Astrocyte of the cerebellum (primary cell): ENCODE measurements around the gene ATXN1.
A peak's percentile ranks its signal among the peaks of the same experiment; 100 is the strongest.

Source experiments
- DNase-seq: peaks from one replicate; pipeline ENCODE4 v3.0.0-alpha.2; 2011; ENCODE audit warnings: low read depth
- H3K4me3 ChIP-seq: 2 replicates; pipeline ENCODE4 v1.5.1; 2011; ENCODE audit warnings: mild to moderate bottlenecking, low read depth, low read length, moderate library complexity
- CTCF ChIP-seq: IDR thresholded peaks from 2 replicates; pipeline ENCODE4 v1.5.1; 2012; ENCODE audit warnings: low read length, low read depth, moderate library complexity, mild to moderate bottlenecking; ENCODE audit errors: missing control alignments
- in situ Hi-C: cut with HindIII; loops from 2 replicates; pipeline ENCODE4 v1.10.0; 2017; ENCODE audit warnings: low sequenced_read_pairs

The ATXN1 gene

GRCh38 chr6:16773362-16773761 is 12.1 kb upstream of the ATXN1 start:
- H3K4me3 ChIP-seq: no peak overlapping the region
- no peak for DNase-seq
- in situ Hi-C loops: loop anchor here (25.0 kb wide), 1 partner anchor 261 kb away; no protein-coding TSS in a partner anchor
- TF ChIP-seq CTCF: no peak

- H3K4me3 ChIP-seq: no peak overlapping the region
- no peak for DNase-seq
- in situ Hi-C loops: loop anchor here (25.0 kb wide), 1 partner anchor 259 kb away; no protein-coding TSS in a partner anchor
- peak; percentile 81 for TF ChIP-seq CTCF
Measured at GRCh38 chr6:16770701-16771569, 9.7 kb upstream of the ATXN1 start.

- H3K4me3 ChIP-seq: no peak overlapping the region
- in situ Hi-C loops: loop anchor here (10.0 to 25.0 kb wide), 2 partner anchors 185 to 258 kb away; no protein-coding TSS in a partner anchor
- TF ChIP-seq CTCF: no peak
- DNase-seq: peak; percentile 84
Measured at GRCh38 chr6:16769986-16770376, 8.7 kb upstream of the ATXN1 start.

- DNase-seq: peak; percentile 78
- in situ Hi-C loops: loop anchor here (10.0 to 25.0 kb wide), 2 partner anchors 185 to 257 kb away; no protein-coding TSS in a partner anchor
- TF ChIP-seq CTCF: no peak
- H3K4me3 ChIP-seq: no peak overlapping the region
Measured at GRCh38 chr6:16769131-16769985, 8.1 kb upstream of the ATXN1 start.

GRCh38 chr6:16768477-16768830 is 7.2 kb upstream of the ATXN1 start:
- DNase-seq: no peak
- no peak overlapping the region for H3K4me3 ChIP-seq
- in situ Hi-C loops: loop anchor here (10.0 to 25.0 kb wide), 2 partner anchors 186 to 256 kb away; no protein-coding TSS in a partner anchor
- no peak for TF ChIP-seq CTCF

GRCh38 chr6:16767765-16768476 is 6.7 kb upstream of the ATXN1 start:
- in situ Hi-C loops: loop anchor here (10.0 to 25.0 kb wide), 2 partner anchors 187 to 256 kb away; no protein-coding TSS in a partner anchor
- DNase-seq: no peak
- no peak overlapping the region for H3K4me3 ChIP-seq
- TF ChIP-seq CTCF: no peak
